GM18499 (cell line): ENCODE results near the gene ENTPD2.

Source experiments
- ATAC-seq: cut with Tn5 transposase; IDR thresholded peaks from one replicate; pipeline ENCODE4 v1.9.1; 2021; ENCODE audit warnings: moderate number of reproducible peaks; ENCODE audit not compliant: insufficient read depth, unreplicated experiment

ENTPD2 gene

GRCh38 chr9:137053944-137054931 is at the start of gene ENTPD2:
TSS of gene ENTPD2 (minus strand) at chr9:137054061. CDS start at chr9:137053997, 64 bp downstream.
- no peak for ATAC-seq

- no peak for ATAC-seq
Measured at GRCh38 chr9:137103206-137103999, 49.5 kb upstream of the ENTPD2 start.

GRCh38 chr9:137099231-137099630 is 45.4 kb upstream of the ENTPD2 start:
- ATAC-seq = no peak

- no peak for ATAC-seq
Measured at GRCh38 chr9:137097761-137098462, 44.1 kb upstream of the ENTPD2 start.

- no peak for ATAC-seq
Measured at GRCh38 chr9:137096785-137097546, 43.1 kb upstream of the ENTPD2 start.

GRCh38 chr9:137095664-137096517 is 42.0 kb upstream of the ENTPD2 start:
- ATAC-seq = peak; percentile 50

- no peak for ATAC-seq
Measured at GRCh38 chr9:137089232-137089947, 35.5 kb upstream of the ENTPD2 start.

- ATAC-seq = no peak
Measured at GRCh38 chr9:137088121-137088520, 34.3 kb upstream of the ENTPD2 start.

- ATAC-seq = no peak
Measured at GRCh38 chr9:137087409-137087925, 33.6 kb upstream of the ENTPD2 start.

- peak; percentile 82 for ATAC-seq
Measured at GRCh38 chr9:137086531-137087408, 32.9 kb upstream of the ENTPD2 start, which contains the start of gene MAN1B1. TSS of gene MAN1B1 (plus strand) at chr9:137086985. CDS start at chr9:137087000, 15 bp downstream.

- ATAC-seq = peak; percentile 2
Measured at GRCh38 chr9:137085920-137086530, 32.2 kb upstream of the ENTPD2 start.

GRCh38 chr9:137084526-137084925 is 30.7 kb upstream of the ENTPD2 start:
- no peak for ATAC-seq

GRCh38 chr9:137083394-137084004 is 29.6 kb upstream of the ENTPD2 start:
- ATAC-seq = no peak

GRCh38 chr9:137082925-137083290 is 29.0 kb upstream of the ENTPD2 start:
- ATAC-seq = no peak

- no peak for ATAC-seq
Measured at GRCh38 chr9:137082222-137082924, 28.5 kb upstream of the ENTPD2 start.
